ENCODE measurements around the gene WDR93.
"Not testable (repeated sequence)": the region's sequence is repeated elsewhere in the genome, so short reads cannot be mapped to it uniquely, and the experiment has no call there.

Gene WDR93

DNA sequence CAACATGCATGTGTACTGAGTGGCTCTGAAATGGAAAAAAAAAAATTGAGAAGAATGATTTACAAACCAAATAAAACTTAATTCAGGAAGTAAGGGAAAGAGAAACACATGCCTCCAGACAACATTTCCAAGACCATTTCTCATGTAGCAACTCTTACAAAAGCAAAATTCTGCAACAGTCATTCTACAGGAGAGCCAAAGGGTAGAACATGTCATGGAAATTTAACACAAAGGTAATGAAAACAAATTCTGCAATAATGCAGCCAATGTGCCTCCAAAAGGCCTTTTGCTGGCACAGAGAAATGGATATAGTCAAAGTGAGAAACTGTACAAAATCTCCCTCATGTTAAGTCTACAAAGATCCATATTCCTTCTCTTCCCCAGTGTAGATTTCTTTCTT lies 4.1 kb upstream of the WDR93 start:
- DNase-seq: no peak

DNA sequence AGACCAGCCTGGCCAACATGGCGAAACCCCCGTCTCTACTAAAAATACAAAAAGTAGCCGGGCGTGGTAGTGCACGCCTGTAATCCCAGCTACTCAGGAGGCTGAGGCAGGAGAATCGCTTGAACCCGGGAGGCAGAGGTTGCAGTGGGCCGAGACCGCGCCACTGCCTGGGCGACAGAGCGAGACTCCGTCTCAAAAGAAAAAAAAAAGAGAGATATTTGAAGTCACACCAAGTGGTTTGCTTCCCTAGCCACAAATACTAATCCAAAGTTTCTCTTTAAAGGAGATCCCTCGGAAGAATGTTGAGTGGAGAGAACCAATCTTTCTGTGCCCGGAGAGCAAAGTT lies 708 bp upstream of the WDR93 start:
- not testable (repeated sequence) for DNase-seq

DNA sequence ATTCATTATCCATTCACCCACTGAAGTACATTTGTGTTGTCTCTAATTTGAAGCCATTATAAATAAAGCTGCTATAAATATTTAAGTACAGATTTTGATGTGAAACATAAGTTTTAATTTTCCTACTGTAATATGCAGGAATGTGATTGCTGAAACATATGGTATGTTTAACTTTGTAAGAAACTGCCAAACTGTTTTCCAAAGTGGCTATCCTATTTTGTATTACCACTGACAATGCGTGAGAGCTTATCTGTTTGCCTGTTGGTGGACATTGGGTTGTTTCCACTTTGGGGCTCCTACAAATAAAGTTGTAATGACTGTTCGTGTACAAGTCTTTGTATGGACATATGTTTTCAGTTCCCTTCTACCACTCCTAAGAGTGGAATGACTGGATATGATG lies 2.5 kb downstream of the WDR93 start:
- no peak for DNase-seq

DNA sequence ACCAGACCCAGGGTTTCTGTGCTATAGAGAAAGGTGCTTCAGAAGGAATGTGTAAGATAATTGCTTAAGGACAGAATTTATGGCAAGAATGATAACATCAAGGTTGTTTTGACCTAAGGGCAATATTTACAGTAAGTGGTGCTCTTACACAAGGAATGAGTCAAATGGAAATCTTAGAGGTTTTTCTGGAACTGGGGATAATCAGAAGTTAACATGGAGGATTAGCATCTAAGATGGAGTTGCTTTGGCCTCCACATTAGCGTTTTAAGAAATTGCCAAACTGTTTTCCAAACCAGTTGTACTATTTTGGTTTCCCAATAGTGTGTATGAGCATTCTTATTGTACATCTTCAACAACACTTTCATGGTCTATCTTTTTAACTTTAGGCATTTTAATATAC lies 3.1 kb downstream of the WDR93 start:
- DNase-seq: no peak

DNA sequence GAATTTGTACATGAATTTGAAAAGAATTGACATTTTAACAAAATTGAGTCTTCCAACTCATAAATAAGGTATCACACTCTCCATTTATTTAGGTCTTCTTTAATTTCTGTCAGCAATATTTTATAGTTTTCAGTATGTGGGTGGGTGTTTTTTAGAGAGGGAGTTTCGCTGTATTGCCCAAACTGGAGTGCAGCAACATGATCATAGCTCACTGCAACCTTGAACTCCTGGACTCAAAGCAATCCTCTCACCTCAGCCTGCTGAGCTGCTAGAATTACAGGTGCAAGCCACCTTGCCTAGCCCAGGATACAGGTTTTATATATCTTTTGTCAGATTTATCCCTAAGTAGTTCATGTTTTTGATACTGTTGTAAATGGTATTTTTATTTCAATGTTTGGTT lies 4.6 kb downstream of the WDR93 start:
- no peak for DNase-seq

DNA sequence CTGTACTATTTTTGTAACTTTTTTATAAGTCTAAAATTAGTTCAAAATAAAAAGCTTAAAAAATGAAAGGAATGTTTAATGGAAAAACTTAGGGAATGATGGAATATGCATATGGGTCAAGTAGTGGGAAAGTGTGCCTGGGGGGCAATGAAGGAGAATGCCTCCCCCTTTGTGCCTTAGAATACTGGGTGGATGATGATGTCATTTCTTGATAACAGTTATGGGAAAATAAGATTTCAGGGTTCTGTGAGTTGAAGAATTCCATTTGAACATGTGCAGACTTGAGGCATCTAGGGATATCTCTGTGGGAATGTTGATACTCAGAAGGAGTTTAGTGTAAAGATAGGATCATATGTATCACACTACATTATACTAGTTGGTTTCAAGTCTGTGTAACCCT lies 13.8 kb downstream of the WDR93 start:
- DNase-seq: no peak

DNA sequence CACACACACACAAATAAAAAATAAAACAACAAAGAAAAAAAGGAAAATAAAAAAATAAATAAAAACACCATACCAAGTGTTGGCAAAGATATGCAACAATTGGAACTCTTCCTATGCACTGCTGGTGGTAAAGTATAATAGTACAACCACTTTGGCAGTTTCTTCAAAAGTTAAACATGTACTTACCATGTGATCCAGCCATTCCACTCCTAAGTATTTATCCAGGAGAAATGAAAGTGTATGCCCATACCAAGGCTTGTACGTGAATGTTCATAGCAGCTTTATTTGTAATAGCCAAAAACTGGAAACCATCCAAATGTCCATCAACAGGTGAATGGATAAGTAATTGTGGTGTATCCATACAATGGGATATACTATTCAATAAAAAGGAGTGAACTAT lies 17.0 kb downstream of the WDR93 start:
- no peak for DNase-seq

DNA sequence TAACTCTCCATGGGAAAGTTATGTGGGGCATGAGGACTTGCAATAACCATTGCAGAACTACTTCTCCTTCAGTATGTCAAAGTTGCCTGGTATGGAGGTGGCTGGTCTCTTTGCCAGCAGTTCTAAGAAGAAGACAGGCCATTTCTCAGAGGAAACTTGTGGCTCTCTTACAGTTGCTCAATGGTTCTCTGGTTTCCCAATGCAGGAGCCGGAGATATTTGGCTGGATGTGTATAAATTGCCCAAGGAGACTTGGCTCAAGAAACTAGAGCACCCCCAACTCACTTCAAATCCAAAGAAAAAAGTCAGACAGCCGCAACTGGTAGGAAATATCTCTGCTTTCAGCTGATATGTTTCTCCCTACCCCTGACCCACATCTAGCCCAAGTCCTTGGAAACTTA lies 24.2 kb downstream of the WDR93 start:
- no peak for DNase-seq

DNA sequence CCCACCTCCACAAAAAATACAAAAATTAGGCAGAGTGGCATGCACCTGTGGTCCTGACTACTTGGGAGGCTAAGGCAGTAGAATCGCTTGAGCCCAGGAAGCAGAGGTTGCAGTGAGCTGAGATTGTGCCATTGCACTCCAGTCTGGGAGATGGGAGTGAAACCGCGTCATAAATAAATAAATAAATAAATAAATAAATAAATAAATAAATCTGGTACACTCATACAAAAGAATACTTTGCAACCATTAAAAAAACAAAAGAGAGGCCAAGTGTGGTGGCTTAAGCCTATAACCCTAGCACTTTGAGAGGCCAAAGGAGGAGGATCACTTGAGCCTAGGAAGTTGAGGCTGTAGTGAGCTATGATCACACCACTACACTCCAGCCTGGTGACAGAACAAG lies 32.4 kb downstream of the WDR93 start:
- no peak for DNase-seq

DNA sequence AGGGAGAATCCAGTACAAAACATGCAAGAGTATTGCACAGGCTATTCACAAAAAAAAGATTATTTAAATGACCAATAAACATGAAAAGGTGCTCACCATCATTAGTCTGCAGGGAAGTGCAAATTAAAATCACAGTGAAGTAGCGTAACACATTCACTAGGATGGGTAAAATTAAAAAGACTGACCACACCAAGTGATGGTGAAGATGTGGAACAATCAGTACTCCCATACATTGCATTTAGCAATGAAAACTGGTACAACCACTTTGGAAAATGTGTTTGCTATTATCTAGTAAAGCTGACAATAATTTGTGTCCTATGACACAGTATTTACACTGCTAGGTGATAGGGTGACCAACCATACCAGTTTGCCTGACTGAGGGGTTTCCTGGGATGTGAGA lies 34.0 kb downstream of the WDR93 start:
- DNase-seq: no peak

DNA sequence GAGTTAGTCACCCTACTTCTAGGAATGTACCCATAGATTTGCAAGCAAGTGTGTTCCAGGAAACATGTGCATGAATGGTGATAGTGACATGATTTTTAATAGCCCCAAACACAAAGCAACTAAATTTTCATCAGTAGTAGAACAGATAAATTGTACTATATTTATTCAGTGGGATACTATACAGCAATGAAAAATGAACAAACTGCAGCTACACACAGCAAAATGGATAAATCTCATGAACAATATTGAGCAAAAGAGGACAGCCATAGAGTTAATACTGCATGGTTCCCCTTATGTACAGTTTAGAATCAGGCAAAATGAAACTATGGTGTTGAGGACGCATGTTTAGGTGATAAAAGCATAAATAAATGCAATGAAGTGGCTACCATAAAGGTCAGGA lies 34.5 kb downstream of the WDR93 start:
- no peak for DNase-seq

DNA sequence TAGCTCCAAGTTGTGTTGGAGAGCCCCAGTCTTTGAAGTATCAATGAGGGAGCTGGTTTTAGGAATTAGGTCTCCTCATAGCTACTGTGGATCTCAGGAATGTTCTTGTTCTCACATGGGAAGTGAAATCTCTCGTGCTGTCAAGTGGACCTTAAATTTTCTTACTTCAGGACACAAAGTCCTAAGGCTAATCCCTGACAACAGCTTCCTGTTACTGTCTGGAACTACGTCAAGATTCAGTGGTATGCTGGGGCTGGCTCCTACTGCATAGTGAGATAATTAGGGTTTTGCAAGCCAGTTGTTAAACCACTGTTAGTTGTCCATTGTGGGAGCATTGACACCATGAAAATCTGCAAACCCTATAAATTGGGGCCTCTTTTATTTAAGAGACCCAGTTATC lies 37.6 kb downstream of the WDR93 start:
- DNase-seq: no peak

DNA sequence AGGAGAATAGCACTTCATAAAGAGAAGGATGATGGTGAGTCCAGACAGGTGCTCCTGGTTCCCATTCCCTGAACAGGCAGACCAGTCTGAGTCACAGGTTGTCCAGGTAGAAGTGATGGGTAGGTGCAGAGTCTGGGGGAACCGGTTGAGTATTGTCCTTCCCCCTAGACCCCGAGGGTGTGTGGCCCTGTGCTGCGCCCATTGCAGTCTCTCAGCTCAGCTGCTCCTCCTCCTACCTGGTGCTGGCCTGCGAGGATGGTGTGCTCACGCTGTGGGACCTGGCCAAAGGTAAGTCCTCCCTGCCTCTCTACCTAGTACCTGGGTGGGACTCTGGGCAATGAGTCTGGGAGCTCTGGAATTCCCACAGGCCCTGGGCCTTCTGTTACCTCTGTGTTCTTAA lies 40.7 kb downstream of the WDR93 start:
- DNase-seq: no peak

DNA sequence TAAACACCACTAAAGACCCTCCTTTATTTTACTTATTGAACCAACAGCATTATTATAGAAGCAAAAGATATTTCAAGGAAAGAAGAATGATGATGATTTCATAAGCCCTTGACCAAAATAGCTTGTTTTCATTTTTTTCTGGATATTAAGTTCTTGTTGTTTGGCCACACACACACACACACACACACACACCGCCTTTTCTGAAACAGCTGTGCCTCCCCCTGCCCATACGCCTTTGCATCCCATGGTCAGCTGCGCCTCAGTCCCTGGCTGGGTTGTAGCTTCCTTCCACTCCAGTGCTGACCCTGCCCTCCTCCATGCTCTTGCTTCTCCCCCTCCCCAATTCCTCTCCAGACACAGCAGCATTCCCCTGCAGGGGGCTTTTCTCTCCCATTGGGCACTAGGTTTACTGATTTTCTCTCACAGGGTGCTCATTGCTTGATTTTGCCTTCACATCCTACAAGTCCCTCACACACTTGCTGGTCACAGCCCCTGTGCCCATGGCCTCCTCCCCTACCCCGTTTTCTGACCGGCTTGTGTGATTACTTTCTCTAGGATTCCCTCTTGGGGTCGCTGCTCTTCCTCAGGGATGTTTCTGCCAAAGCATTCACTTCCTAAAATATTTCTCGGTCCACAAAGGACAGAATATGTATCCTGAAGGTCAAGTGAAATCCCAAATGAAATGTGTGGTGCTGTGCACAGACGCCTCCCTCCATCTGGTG lies 42.0 kb downstream of the WDR93 start:
- DNase-seq: no peak

DNA sequence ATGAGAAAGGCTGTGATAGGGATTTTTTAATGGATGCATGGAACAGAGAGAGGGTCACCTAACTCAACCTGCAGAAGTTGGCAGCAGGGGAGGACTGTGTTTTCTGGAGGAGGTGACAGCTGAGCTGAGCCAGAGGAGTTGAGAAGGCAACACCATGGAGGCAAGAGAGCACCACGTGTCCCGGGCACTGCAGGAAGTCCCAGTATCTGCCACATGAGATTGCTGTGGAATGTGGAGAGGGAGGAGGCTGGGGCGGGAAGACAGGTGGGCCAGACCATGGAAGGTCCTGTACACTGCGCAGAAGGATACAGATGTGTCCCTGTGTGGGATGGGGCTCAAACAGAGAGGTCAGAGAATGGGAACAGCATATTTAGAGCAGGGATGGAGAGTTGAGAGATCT lies 45.2 kb downstream of the WDR93 start:
- DNase-seq: no peak

DNA sequence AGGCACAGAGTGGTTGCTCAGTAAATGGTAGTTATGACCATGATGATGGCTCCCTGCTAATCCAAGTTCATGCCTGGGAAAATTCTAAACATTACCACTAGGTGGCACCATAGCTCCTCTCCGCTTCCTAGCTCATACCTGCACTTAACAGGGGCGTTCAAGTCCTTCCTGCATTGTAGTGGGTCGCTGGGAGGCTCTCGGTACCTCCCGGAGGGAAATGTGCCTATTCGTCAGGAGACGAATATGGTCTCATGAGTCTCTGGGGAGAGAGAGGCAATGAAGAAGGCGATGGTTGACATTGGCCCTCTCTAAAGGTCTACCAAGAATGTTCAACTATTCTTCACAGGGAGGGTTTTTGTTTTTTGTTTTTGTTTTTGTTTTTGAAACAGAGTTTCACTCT lies 49.5 kb downstream of the WDR93 start:
- peak; percentile 50 for DNase-seq

DNA sequence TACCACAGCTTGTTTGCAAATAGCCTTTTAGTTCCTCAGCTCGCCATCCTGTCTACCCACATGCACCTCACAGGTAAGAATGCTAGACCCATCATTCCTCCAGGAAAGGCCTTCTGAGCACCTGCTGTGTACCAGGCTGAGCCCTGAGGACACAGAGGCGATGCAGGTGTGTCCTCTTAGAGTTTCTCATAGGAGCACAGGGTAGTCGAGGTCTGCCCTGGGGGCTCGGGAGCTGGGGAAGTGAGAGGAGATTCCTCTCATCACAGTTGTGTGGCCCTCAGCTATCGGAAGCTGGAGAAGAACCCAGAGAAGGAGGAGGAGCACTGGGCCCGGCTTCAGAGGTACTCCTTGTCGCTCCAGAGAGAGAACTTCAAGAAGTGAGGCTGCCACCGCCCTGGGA lies 52.4 kb downstream of the WDR93 start:
- DNase-seq: no peak

DNA sequence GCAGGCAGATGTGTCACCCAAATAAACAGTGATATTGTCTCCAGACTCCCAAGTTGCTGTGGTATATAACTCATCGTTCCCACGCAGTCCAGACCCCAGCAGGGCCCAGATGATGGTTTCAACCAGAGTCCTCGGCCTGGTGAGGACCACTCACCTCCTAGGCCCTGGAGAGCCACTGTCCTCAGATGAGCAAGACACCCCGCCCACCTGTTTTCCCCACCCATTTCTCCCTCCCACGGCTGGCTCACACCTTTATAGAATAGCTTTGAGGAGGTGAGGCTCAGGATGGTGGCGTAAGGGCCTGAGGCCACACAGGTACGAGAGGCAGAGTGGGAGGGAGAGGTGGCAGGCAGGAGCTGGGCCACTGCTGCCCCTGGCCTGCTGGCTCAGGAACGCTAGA lies 53.0 kb downstream of the WDR93 start:
- DNase-seq: no peak

DNA sequence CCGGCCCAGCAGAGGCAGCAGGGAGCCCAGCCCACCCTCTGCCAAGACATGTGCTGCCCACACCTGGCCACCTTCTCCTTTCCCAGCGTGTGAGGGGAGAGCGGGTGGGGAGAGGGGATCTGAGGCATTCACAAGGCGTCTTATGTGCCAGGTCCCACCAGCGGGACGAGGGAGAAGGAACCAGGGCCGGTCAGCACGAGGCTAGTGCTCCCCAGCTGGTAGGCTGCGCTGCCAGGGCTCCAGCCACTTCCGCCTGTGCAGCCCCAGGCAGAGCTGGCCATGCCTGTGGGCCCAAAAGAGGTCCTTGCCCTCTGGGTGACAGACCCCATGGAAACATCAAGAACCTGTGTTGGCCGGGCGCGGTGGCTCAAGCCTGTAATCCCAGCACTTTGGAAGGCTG lies 54.5 kb downstream of the WDR93 start:
- no peak for DNase-seq

DNA sequence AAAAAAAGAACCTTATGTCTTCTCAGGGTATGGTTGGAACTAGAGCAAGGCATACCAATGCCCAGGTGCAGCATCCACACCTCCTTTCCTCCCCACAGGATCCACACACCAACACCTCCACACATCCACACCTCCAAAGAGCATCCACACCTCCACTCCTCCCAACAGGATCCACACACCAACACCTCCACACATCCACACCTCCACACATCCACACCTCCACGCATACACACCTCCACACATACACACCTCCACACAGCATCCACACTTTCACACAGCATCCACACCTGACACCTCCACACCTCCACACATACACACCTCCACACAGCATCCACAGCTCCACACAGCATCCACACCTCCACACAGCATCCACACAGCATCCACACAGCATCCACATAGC lies 55.2 kb downstream of the WDR93 start:
- DNase-seq: no peak

DNA sequence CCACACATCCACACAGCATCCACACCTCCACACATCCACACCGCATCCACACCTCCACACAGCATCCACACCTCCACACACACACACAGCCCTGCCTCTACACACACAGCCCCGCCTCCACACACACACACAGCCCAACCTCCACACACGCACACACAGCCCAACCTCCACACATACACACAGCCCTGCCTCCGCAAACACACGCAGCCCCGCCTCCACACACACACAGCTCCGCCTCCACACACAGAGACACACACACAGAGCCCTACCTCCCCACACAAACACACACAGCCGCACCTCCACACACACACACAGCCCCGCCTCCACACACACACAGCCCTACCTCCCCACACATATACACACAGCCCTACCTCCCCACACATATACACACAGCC lies 55.8 kb downstream of the WDR93 start:
- DNase-seq: no peak

DNA sequence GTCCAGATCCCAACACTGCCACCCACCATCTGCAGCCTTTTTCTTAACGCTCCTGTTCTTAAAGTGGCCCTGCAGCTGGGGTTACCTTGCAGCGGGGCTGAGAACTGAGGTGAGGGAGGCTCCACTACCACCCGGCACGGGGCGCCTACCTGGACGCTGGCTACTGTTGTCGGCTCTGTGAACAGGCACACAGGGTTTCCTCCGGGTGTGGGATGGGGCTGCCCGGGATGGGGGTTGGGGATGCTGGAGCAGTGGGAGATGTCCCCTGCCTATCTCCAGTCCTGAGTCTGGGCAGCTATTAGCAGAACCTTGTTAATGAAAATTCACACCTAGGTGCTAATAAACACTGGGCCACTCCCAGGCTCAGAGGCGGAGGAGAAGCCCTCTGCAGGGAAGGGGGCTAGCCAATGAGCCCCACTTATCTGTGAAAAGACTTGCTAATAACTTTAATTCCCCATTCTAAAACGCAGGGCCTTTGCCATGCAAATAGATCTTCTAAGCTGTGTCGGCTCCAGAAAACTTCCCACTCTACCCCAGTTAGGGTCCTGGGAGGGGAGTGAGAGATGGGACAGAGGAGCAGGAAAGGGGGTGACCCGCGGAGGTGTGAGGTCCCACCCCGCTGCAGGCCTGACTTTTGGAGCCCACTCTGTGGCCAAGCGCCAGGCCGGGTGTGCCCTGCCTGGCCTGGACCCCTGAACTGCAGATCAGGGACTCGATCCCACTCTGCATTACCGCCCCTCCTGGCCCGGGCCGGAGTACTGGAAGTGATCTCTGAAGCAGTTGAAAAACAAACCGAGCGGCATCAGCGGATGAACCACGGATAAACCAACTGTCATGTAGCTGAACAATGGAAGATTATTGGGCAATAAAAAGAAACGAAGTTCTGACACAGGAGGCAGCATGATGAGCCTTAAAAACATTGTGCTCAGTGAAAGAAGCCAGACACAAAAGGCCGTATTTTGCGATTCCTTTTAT lies 57.4 kb downstream of the WDR93 start:
- no peak for DNase-seq

DNA sequence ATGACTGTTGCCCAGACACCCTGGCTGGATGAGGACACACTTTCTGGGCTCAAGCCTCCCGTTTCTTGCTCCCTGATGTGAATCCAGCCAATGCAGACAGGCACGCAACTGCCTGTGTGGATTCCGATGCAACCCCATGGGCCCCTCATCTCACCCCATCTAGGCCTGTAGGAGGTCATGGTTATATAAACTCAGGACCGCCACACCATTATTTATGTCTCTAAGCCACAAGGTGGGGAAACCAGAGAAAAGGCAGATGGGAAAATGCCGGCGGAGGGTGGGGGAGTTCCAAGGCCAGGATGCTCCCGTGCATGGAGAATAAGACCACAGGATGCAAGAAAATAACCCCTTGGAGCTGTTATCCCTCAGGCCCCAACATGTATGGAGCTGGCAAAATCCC lies 58.4 kb downstream of the WDR93 start:
- no peak for DNase-seq

DNA sequence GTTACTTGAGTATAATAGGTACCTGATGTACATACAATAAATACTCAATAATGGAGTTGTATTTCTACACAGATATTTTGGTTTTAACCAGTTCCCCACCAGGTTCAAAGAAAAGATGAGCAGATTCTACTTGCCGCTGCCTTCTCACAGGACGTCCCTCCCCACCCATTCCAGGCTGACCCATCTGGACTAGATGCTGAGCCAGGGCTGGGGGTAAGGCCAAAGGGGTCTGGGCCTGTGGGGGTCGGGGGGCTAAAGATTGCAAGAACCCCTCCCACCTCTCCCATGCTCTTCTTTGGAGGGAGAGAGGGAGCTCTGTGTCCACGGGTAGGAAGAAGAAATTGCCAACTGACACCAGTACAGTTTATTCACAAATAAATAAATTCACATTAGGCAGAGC lies 58.9 kb downstream of the WDR93 start:
- no peak for DNase-seq
